ENCODE measurements around the gene SF3B3. TPM values are rescaled to one million over a fixed set of nuclear protein-coding genes. Genes with fewer than 3 reads are reported as not detected.
"Not testable (repeated sequence)": the region's sequence is repeated elsewhere in the genome, so short reads cannot be mapped to it uniquely, and the experiment has no call there.

The SF3B3 gene
- polyA plus RNA-seq, 1 donor, result 202 TPM

DNA sequence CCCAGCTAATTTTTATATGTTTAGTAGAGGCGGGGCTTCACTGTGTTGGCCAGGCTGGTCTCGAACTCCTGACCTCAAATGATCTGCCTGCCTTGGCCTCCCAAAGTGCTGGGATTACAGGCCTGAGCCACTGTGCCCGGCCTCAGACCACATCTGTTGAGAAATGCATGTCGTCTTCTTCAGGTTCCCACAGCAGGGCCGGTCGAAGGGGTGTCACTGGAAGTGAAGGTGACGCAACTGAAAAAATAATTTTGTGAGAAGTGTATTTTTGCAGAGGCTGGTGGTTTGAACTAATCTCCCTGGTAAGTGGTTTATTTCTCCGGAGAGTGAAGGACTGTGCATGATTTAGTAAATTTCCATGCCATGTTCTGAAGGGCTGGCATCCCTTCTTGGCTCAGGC, 89.3 kb downstream of the SF3B3 start:
- no peak for DNase-seq
- no peaks in the 10 kb centered on the region for H3K9me3 ChIP-seq (ENCODE audit: control insufficient read depth, low read depth, low read length)
- H3K36me3 ChIP-seq (ENCODE audit: control insufficient read depth, insufficient read depth, low read length), result no peaks in the 10 kb centered on the region
- no CpG with 5 or more reads among the region's 8 CpGs for WGBS (ENCODE audit: insufficient coverage, low lambda C conversion rate)
- H3K27me3 ChIP-seq (ENCODE audit: control insufficient read depth, insufficient read depth, low read length), result no peaks in the 10 kb centered on the region
- H3K4me3 ChIP-seq (ENCODE audit: low read length), result no peak overlapping the region
- no peak overlapping the region for H3K27ac ChIP-seq (ENCODE audit: low read length)
- peaks cover 48% of the 10 kb centered on the region for H3K4me1 ChIP-seq (ENCODE audit: control insufficient read depth, insufficient read depth, low read length)

DNA sequence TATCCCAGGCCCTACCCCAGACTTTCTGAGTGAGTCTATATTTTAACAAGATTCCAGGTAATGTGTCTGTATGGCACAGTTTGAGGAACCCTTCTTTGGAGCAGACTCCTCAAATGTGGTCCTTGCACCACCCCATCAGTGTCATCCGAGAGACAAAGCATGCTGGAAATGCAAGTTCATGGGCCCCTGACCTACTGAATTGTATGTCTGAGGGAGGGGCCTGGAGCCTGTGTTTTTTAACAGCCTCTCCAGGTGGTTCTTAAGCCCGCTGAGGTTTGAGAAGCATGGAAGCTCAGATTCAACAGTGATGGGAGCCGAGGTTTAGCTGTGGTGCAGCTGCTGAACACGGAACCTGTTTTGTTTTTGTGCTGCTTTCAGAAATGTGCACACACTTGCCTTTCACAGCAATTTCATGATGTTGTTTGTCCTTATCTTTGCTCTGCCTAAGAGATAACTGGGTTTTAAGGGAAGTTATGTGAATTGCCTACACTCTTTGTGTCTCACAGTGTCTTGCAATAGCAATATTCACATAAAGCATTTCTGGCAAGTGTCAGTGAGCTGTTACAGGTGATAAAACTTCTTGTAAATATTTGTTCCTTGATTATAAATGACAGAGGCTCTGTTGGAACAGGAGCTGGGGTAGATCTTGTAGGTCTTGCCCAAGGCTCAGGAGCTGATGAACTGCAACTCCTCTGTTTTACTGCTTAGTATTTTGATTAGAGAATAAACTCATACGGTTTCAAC, 90.8 kb downstream of the SF3B3 start:
- peaks cover 38% of the 10 kb centered on the region for H3K4me1 ChIP-seq (ENCODE audit: control insufficient read depth, insufficient read depth, low read length)
- H3K27me3 ChIP-seq (ENCODE audit: control insufficient read depth, insufficient read depth, low read length), result no peaks in the 10 kb centered on the region
- no peaks in the 10 kb centered on the region for H3K36me3 ChIP-seq (ENCODE audit: control insufficient read depth, insufficient read depth, low read length)
- no peaks in the 10 kb centered on the region for H3K9me3 ChIP-seq (ENCODE audit: control insufficient read depth, low read depth, low read length)
- H3K4me3 ChIP-seq (ENCODE audit: low read length), result no peak overlapping the region
- peak; percentile 63 to 83 for DNase-seq
- peak overlapping the region; percentile 87 for H3K27ac ChIP-seq (ENCODE audit: low read length)
- no CpG with 5 or more reads among the region's 5 CpGs for WGBS (ENCODE audit: insufficient coverage, low lambda C conversion rate)

DNA sequence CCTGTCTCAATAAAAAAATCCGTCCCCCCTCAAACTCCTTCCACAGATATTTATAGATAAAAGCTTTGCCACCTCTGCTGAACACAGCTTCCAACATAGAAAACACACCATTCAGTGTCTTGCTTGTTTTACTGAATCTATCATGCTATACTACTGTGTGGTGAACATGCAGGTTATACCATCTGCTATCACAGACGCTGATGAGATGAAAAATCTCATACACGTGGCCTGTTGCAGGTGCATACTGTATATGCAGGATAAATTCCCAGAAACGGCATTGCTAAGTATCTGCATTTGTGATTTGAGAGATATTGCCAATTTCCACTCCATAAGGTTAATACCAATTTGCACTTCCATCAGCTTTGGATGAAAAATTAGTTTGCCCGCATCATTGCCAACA, 92.3 kb downstream of the SF3B3 start:
- Histone ChIP-seq H3K4me1 (ENCODE audit: control insufficient read depth, insufficient read depth, low read length) (peaks cover 24% of the 10 kb centered on the region), H3K36me3 (ENCODE audit: control insufficient read depth, insufficient read depth, low read length) (no peaks in the 10 kb centered on the region), H3K9me3 (ENCODE audit: control insufficient read depth, low read depth, low read length) (no peaks in the 10 kb centered on the region), H3K27me3 (ENCODE audit: control insufficient read depth, insufficient read depth, low read length) (no peaks in the 10 kb centered on the region), H3K4me3 (ENCODE audit: low read length) (no peak overlapping the region), H3K27ac (ENCODE audit: low read length) (no peak overlapping the region)
- no peak for DNase-seq
- WGBS (ENCODE audit: insufficient coverage, low lambda C conversion rate), result 100% methylated on average over 1 of the region's 5 CpGs

DNA sequence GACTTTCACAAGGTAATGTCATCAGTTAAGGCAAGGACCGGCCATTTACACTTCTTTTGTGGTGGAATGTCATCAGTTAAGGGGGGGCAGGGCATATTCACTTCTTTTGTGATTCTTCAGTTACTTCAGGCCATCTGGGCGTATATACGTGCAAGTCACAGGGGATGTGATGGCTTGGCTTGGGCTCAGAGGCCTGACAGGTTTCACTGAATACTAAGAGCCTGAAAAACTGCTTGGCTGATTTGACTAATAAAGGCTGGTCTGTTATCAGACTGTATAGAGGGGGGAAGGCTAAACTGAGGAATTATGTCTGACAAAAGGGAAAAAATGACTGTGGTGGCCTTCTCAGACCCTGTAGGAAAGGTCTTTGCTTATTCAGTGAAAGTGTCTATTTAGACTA, 98.2 kb downstream of the SF3B3 start:
- H3K27me3 ChIP-seq (ENCODE audit: control insufficient read depth, insufficient read depth, low read length); H3K9me3 ChIP-seq (ENCODE audit: control insufficient read depth, low read depth, low read length); H3K4me1 ChIP-seq (ENCODE audit: control insufficient read depth, insufficient read depth, low read length); DNase-seq; H3K4me3 ChIP-seq (ENCODE audit: low read length); H3K36me3 ChIP-seq (ENCODE audit: control insufficient read depth, insufficient read depth, low read length); H3K27ac ChIP-seq (ENCODE audit: low read length): not testable (repeated sequence)
- WGBS (ENCODE audit: insufficient coverage, low lambda C conversion rate), result no CpG with 5 or more reads among the region's 3 CpGs

Other genes starting within 250 kb of the SF3B3 start
- gene AARS1, start 234.3 kb upstream of the SF3B3 start, polyA plus RNA-seq, result 53.0 TPM
- 28.5 TPM for gene DDX19B, start 224.6 kb upstream of the SF3B3 start, polyA plus RNA-seq
- 31.6 TPM for gene DDX19A, start 176.9 kb upstream of the SF3B3 start, polyA plus RNA-seq
- gene ST3GAL2, start 84.7 kb upstream of the SF3B3 start, polyA plus RNA-seq, result 19.7 TPM
- 38.0 TPM for gene FCSK, start 69.2 kb upstream of the SF3B3 start, polyA plus RNA-seq
- 59.6 TPM for gene COG4, start 262 bp upstream of the SF3B3 start, polyA plus RNA-seq
- gene IL34, start 122.7 kb downstream of the SF3B3 start, polyA plus RNA-seq, result 16.9 TPM
- 27.1 TPM for gene MTSS2, start 162.2 kb downstream of the SF3B3 start, polyA plus RNA-seq